Measurements from ENCODE around the gene ANGEL1. TPM values are rescaled to one million over a fixed set of nuclear protein-coding genes. Genes with fewer than 3 reads are reported as not detected.

The ANGEL1 gene
- total RNA-seq, 2 experiments from 2014 or later = 17.6 to 33.7 TPM

GRCh38 chr14:76772300-76773187, 40.1 kb downstream of the ANGEL1 start:
- DNase-seq (ENCODE audit: low spot score) = no peak
- TF ChIP-seq CTCF (conservative IDR thresholded peaks at IDR 0.05; ENCODE audit: low read length) (no peak), EZH2phosphoT487 (IDR thresholded peaks at IDR 0.05; ENCODE audit: borderline replicate concordance, low read depth, low read length) (no peak)
- ChIA-PET CTCF (ENCODE audit: unreplicated experiment) (no interaction called here), POLR2A (interaction anchor here (0.8 kb wide), 1 partner anchor 575 kb away, joined by 5 read pairs; no protein-coding TSS in a partner anchor)
- no TSS peak for BruUV-seq (replicated peaks)
- Histone ChIP-seq H4K20me1 (ENCODE audit: insufficient read depth, low read length) (no peaks in the 10 kb centered on the region), H3K36me3 (ENCODE audit: insufficient read depth, low read length) (no peaks in the 10 kb centered on the region), H3K4me2 (ENCODE audit: low read length) (no peak overlapping the region), H3K4me3 (ENCODE audit: low read depth, low read length, poor library complexity, severe bottlenecking) (no peak overlapping the region), H2AFZ (ENCODE audit: low read length) (no peak overlapping the region), H3K79me2 (ENCODE audit: insufficient read depth, low read depth, low read length) (no peaks in the 10 kb centered on the region), H3K9me2 (ENCODE audit: insufficient read depth, low read length) (no peaks in the 10 kb centered on the region), H3K4me1 (ENCODE audit: insufficient read depth, low read length, poor library complexity, severe bottlenecking) (peaks cover 11% of the 10 kb centered on the region), H3K27ac (ENCODE audit: low read depth, low read length, poor library complexity, severe bottlenecking) (no peak overlapping the region), H3K9me3 (ENCODE audit: low read length) (no peaks in the 10 kb centered on the region)
- intact Hi-C loops (cut with micrococcal nuclease; ENCODE audit: unreplicated experiment) = no loop called here

- ChIA-PET CTCF (ENCODE audit: unreplicated experiment) (interaction anchor here (1.3 kb wide), 1 partner anchor 13 kb away, joined by 3 read pairs; no protein-coding TSS in a partner anchor), POLR2A (interaction anchor here (1.4 kb wide), 1 partner anchor 13 kb away, joined by 3 read pairs; no protein-coding TSS in a partner anchor)
- Histone ChIP-seq H3K79me2 (ENCODE audit: insufficient read depth, low read depth, low read length) (no peaks in the 10 kb centered on the region), H3K27ac (ENCODE audit: low read depth, low read length, poor library complexity, severe bottlenecking) (no peak overlapping the region), H3K9me3 (ENCODE audit: low read length) (no peaks in the 10 kb centered on the region), H4K20me1 (ENCODE audit: insufficient read depth, low read length) (no peaks in the 10 kb centered on the region), H3K9me2 (ENCODE audit: insufficient read depth, low read length) (no peaks in the 10 kb centered on the region), H3K36me3 (ENCODE audit: insufficient read depth, low read length) (no peaks in the 10 kb centered on the region), H3K4me2 (ENCODE audit: low read length) (no peak overlapping the region), H3K4me1 (ENCODE audit: insufficient read depth, low read length, poor library complexity, severe bottlenecking) (peaks cover 11% of the 10 kb centered on the region), H2AFZ (ENCODE audit: low read length) (no peak overlapping the region), H3K4me3 (ENCODE audit: low read depth, low read length, poor library complexity, severe bottlenecking) (no peak overlapping the region)
- intact Hi-C loops (cut with micrococcal nuclease; ENCODE audit: unreplicated experiment) = no loop called here
- no peak for DNase-seq (ENCODE audit: low spot score)
- TF ChIP-seq CTCF (conservative IDR thresholded peaks at IDR 0.05; ENCODE audit: low read length) (no peak), EZH2phosphoT487 (IDR thresholded peaks at IDR 0.05; ENCODE audit: borderline replicate concordance, low read depth, low read length) (no peak)
- BruUV-seq (replicated peaks) = no TSS peak
Measured at GRCh38 chr14:76771437-76771980, 41.2 kb downstream of the ANGEL1 start.

All from OCI-LY7 (cell line).